BE2C (cell line): Measurements from ENCODE around the gene F13A1.

Source experiments
- DNase-seq: peaks from one replicate; pipeline ENCODE4 v3.0.0-alpha.2; 2020
- H3K27me3 ChIP-seq: fragments of 250-450 bp; sonication (Bioruptor Pico); 2 replicates; pipeline ENCODE4 v1.5.1; 2020; ENCODE audit warnings: mild to moderate bottlenecking
- H3K36me3 ChIP-seq: fragments of 250-450 bp; sonication (Bioruptor Pico); 2 replicates; pipeline ENCODE4 v1.5.1; 2020; ENCODE audit warnings: mild to moderate bottlenecking
- H3K4me1 ChIP-seq: fragments of 250-450 bp; sonication (Bioruptor Pico); 2 replicates; pipeline ENCODE4 v1.5.1; 2020
- H3K4me3 ChIP-seq: 2 replicates; pipeline ENCODE4 v1.5.1; 2011; ENCODE audit warnings: low read depth, low read length
- H3K9me3 ChIP-seq: fragments of 250-450 bp; sonication (Bioruptor Pico); 2 replicates; pipeline ENCODE4 v1.5.1; 2020
- TF ChIP-seq, protein P1 (sequence below): IDR thresholded peaks from 2 replicates; pipeline ENCODE4 v1.5.1; 2012; ENCODE audit warnings: mild to moderate bottlenecking, low read depth, low read length

F13A1 gene

DNA sequence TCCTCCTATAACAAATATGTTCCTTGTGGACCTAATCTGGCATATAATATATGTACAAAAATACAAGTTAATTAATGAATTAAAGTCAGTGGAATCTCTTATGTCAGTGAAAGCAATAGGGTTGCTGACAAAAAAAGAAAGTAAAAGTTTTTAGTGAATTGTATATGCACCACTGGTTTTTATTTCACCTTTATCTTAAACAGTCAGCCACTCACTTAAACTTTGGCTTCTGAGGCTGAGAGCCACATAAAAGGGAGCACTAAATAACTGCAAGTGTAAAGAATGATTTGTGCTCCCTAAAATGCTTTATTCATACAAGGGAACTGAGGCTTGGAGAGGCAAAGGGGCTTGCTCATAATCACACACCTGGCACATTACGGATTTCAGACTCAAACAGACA lies 9.9 kb upstream of the F13A1 start:
- Histone ChIP-seq H3K36me3 (no peaks in the 10 kb centered on the region), H3K4me1 (no peaks in the 10 kb centered on the region), H3K27me3 (no peaks in the 10 kb centered on the region), H3K4me3 (no peak overlapping the region), H3K9me3 (no peaks in the 10 kb centered on the region)
- DNase-seq = no peak
- TF ChIP-seq, protein P1, sequence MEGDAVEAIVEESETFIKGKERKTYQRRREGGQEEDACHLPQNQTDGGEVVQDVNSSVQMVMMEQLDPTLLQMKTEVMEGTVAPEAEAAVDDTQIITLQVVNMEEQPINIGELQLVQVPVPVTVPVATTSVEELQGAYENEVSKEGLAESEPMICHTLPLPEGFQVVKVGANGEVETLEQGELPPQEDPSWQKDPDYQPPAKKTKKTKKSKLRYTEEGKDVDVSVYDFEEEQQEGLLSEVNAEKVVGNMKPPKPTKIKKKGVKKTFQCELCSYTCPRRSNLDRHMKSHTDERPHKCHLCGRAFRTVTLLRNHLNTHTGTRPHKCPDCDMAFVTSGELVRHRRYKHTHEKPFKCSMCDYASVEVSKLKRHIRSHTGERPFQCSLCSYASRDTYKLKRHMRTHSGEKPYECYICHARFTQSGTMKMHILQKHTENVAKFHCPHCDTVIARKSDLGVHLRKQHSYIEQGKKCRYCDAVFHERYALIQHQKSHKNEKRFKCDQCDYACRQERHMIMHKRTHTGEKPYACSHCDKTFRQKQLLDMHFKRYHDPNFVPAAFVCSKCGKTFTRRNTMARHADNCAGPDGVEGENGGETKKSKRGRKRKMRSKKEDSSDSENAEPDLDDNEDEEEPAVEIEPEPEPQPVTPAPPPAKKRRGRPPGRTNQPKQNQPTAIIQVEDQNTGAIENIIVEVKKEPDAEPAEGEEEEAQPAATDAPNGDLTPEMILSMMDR = no peak

DNA sequence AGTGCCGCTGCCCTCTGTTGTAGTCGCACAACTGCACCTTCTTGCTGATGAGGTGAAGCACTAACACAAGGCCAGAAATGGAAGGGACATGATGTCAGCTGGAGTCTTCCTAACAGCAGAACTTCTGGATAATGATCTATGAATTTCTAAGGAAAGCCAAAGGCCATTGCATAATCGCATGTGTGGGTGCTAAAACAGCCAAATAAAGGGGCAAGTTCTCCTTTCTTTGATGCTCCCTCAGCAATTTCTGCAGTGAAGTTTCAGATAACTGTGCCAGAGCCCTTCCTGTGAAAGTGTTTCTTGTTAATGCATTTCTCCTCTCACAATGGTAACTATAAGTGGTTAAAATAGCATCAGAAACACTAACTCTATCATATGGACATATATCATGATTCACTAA lies 8.0 kb upstream of the F13A1 start:
- Histone ChIP-seq H3K4me1 (no peaks in the 10 kb centered on the region), H3K9me3 (no peaks in the 10 kb centered on the region), H3K27me3 (no peaks in the 10 kb centered on the region), H3K36me3 (no peaks in the 10 kb centered on the region), H3K4me3 (no peak overlapping the region)
- DNase-seq = no peak
- TF ChIP-seq, protein P1 = no peak

- H3K9me3 ChIP-seq = no peaks in the 10 kb centered on the region
- H3K36me3 ChIP-seq = no peaks in the 10 kb centered on the region
- no peak overlapping the region for H3K4me3 ChIP-seq
- H3K27me3 ChIP-seq = no peaks in the 10 kb centered on the region
- no peak for DNase-seq
- TF ChIP-seq, protein P1 = no peak
- H3K4me1 ChIP-seq = no peaks in the 10 kb centered on the region
These were observed 2.9 kb upstream of the F13A1 start for GRCh38 chr6:6323352-6323751.

GRCh38 chr6:6320901-6321300 lies 439 bp upstream of the F13A1 start:
- DNase-seq = no peak
- Histone ChIP-seq H3K4me1 (no peaks in the 10 kb centered on the region), H3K27me3 (no peaks in the 10 kb centered on the region), H3K4me3 (no peak overlapping the region), H3K36me3 (no peaks in the 10 kb centered on the region), H3K9me3 (no peaks in the 10 kb centered on the region)
- TF ChIP-seq, protein P1 = no peak

GRCh38 chr6:6317825-6318733 lies 2.4 kb downstream of the F13A1 start:
- no peaks in the 10 kb centered on the region for H3K9me3 ChIP-seq
- TF ChIP-seq, protein P1 = no peak
- no peaks in the 10 kb centered on the region for H3K4me1 ChIP-seq

GRCh38 chr6:6317386-6317785 lies 3.1 kb downstream of the F13A1 start:
- H3K36me3 ChIP-seq = no peaks in the 10 kb centered on the region
- no peak for DNase-seq
- TF ChIP-seq, protein P1 = no peak
- H3K4me3 ChIP-seq = no peak overlapping the region
- H3K9me3 ChIP-seq = no peaks in the 10 kb centered on the region
- H3K27me3 ChIP-seq = no peaks in the 10 kb centered on the region
- H3K4me1 ChIP-seq = no peaks in the 10 kb centered on the region

More at GRCh38 chr6:6317825-6318733, 2.4 kb downstream of the F13A1 start:
- Histone ChIP-seq H3K27me3 (no peaks in the 10 kb centered on the region), H3K4me3 (no peak overlapping the region), H3K36me3 (no peaks in the 10 kb centered on the region)
- DNase-seq = no peak
